Retinal pigment epithelial cell (primary cell): ENCODE measurements around the gene SLC9A8.

Experiments
- DNase-seq: peaks from one replicate; pipeline ENCODE4 v3.0.0-alpha.2; 2010; ENCODE audit warnings: low read depth
- H3K4me3 ChIP-seq: 2 replicates; pipeline ENCODE4 v1.5.1; 2011; ENCODE audit warnings: mild to moderate bottlenecking, low read length, control low read depth, moderate library complexity
- CTCF ChIP-seq: conservative IDR thresholded peaks from 2 replicates; pipeline ENCODE4 v1.5.1; 2011; ENCODE audit warnings: low read depth, low read length, control low read depth, inconsistent platforms

Gene SLC9A8

GRCh38 chr20:49862607-49863200 is 50.1 kb downstream of the SLC9A8 start:
- DNase-seq, result no peak
- H3K4me3 ChIP-seq, result no peak overlapping the region
- TF ChIP-seq CTCF, result no peak

GRCh38 chr20:49863666-49864065 is 51.0 kb downstream of the SLC9A8 start:
- DNase-seq, result no peak
- no peak for TF ChIP-seq CTCF
- no peak overlapping the region for H3K4me3 ChIP-seq

- H3K4me3 ChIP-seq, result no peak overlapping the region
- no peak for TF ChIP-seq CTCF
- DNase-seq, result no peak
These were observed 52.9 kb downstream of the SLC9A8 start for GRCh38 chr20:49865559-49865958.

DNA sequence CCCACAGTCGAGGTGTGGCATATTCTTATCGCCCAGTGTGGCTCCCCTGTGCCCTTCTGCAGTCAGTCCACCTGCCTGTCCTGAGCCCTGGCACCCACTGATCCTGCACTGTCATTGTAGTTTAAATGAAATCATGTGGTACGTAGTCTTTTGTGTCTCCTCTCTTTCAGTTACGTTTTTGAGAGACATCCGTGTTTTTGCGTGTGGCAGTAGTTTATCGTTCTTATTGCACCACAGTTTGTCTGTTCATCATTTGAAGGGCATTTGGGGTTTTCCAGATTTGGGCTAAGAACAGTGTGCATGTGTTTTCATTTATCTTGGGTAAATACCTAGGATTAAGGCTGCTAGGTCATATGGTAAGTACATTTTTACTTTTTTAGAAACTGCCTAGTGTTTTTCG is 53.4 kb downstream of the SLC9A8 start:
- no peak for DNase-seq
- no peak for TF ChIP-seq CTCF
- H3K4me3 ChIP-seq, result no peak overlapping the region

- no peak overlapping the region for H3K4me3 ChIP-seq
- no peak for DNase-seq
- no peak for TF ChIP-seq CTCF
These were observed 55.0 kb downstream of the SLC9A8 start for GRCh38 chr20:49867453-49868215.

DNA sequence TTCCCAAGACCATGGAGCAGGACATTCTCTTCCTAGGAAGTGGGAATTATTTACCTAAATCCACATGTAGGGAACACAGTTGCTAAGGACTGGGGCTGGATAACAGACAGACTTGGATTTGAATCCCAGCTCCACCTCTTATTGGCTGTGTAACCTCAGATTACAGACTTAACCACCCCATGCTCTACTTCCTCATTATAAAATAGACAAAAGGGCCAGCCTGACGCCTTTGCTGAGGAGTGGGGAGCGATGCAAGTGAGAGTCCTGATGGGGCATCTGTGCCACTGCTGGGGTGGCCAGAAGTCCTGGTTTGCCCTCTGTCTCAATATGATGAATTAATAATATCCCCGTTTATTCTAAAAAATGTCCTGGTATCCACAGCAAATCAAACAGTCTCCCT is 55.9 kb downstream of the SLC9A8 start:
- no peak for TF ChIP-seq CTCF
- no peak overlapping the region for H3K4me3 ChIP-seq
- no peak for DNase-seq

DNA sequence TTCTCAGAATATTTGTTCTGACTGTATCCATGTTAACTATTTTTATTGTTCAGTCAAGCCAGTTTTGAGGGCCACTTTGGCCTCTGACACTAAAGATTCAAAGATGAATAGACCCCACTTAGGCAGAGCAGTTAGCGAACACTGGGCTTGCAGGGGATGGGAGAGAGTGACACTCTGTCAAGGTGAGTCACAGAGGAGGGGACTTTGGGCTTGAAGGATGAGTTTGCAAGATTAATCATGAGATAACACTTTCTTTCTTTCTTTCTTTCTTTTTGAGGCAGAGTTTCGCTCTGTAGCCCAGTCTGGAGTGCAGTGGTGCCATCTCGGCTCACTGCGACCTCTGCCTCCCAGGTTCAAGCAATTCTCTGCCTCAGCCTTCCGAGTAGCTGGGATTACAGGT is 56.3 kb downstream of the SLC9A8 start:
- no peak for DNase-seq
- TF ChIP-seq CTCF, result no peak
- no peak overlapping the region for H3K4me3 ChIP-seq
